Measurements from ENCODE around the gene PSD. TPM values are rescaled to one million over a fixed set of nuclear protein-coding genes. Genes with fewer than 3 reads are reported as not detected.

Gene PSD
- total and polyA plus RNA-seq, 9 of the 15 experiments (the other 6 are each of a cell fraction or from before 2014, with no cell fraction given) = 0.11 to 1.7 (median 0.54) TPM; not detected in 2

DNA sequence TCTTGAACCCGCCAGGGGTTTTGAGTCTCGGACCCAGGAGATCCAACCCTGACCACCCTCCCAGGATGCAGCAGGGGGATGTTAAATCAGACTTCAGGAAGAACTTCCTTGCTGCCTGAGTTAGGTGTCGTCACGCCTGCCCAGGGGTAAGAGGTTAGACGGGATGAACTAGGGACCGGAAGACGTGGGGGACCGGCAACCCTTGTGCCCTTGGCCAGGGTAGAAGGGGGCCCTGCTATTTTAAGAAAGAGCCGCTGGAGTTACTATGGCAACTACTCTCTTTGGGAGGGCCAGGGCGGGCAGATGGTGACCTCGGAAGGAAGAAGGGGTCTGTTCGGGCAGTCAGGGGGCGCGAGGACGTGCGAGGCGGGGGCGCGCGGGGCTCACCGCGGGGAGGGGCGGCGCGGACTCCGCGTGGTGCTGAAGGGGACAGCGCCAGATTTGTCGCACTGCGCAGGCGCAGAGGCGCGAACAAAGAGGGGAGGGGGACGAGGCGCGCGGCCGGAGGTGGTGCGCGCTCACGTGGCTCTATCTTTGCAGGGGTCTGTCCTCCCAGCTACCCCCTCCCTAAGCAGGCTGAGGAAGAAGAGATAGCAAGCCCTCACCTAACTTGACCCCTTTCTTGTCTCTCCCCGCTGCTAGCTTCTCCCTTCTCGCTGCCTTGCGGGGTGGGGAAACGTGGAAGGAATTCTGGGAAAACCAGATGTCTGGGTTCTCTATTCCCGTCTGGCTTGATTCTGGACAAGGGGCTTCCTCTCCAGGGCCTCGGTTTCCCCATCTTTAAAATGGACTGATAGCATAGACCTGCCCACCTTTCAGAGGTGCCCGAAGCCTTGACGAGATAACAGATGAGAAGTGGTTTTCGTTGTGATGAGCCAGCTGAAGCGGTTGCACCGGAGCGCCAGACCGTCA lies 940 bp upstream of the PSD start (continued):
- TF ChIP-seq NR2C2 (CRISPR knock-in tag; IDR thresholded peaks at IDR 0.05) (no peak), NR2C2 (tag; IDR thresholded peaks at IDR 0.05) (no peak), CREM (IDR thresholded peaks at IDR 0.05; ENCODE audit: low read depth) (no peak), JUNB (CRISPR knock-in tag; conservative IDR thresholded peaks at IDR 0.05) (no peak), NRF1 (conservative IDR thresholded peaks at IDR 0.05 in 1 of 2, IDR thresholded peaks at IDR 0.05 in 1 of 2) (peak; percentile 94 to 95), U2AF2 (optimal IDR thresholded peaks at IDR 0.05; ENCODE audit: low read depth, low read length) (no peak), SPI1 (IDR thresholded peaks at IDR 0.05; ENCODE audit: borderline replicate concordance, low read depth, low read length) (no peak), ZNF239 (CRISPR knock-in tag; IDR thresholded peaks at IDR 0.05) (no peak), ZBTB17 (CRISPR knock-in tag; IDR thresholded peaks at IDR 0.05) (peak; percentile 17; the same call in 1 of the 2 replicates), CHCHD3 (CRISPR knock-in tag; IDR thresholded peaks at IDR 0.05) (no peak), BRD9 (IDR thresholded peaks at IDR 0.05; ENCODE audit: low read depth, partially characterized antibody) (no peak), XRCC5 (IDR thresholded peaks at IDR 0.05; ENCODE audit: low read depth, low read length) (no peak), RFX1 (IDR thresholded peaks at IDR 0.05) (peak; percentile 60; the same call in 1 of the 2 replicates), RFX7 (CRISPR knock-in tag; IDR thresholded peaks at IDR 0.05) (no peak)
- TF ChIP-seq, protein P1, sequence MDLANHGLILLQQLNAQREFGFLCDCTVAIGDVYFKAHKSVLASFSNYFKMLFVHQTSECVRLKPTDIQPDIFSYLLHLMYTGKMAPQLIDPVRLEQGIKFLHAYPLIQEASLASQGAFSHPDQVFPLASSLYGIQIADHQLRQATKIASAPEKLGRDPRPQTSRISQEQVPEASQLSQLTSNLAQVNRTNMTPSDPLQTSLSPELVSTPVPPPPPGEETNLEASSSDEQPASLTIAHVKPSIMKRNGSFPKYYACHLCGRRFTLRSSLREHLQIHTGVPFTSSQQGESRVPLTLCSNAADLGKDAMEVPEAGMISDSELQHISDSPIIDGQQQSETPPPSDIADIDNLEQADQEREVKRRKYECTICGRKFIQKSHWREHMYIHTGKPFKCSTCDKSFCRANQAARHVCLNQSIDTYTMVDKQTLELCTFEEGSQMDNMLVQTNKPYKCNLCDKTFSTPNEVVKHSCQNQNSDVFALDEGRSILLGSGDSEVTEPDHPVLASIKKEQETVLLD (IDR thresholded peaks at IDR 0.05) = peak; percentile 89
- TF ChIP-seq, protein P2, sequence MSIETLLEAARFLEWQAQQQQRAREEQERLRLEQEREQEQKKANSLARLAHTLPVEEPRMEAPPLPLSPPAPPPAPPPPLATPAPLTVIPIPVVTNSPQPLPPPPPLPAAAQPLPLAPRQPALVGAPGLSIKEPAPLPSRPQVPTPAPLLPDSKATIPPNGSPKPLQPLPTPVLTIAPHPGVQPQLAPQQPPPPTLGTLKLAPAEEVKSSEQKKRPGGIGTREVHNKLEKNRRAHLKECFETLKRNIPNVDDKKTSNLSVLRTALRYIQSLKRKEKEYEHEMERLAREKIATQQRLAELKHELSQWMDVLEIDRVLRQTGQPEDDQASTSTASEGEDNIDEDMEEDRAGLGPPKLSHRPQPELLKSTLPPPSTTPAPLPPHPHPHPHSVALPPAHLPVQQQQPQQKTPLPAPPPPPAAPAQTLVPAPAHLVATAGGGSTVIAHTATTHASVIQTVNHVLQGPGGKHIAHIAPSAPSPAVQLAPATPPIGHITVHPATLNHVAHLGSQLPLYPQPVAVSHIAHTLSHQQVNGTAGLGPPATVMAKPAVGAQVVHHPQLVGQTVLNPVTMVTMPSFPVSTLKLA (conservative IDR thresholded peaks at IDR 0.05) = peak; percentile 55 to 72; a peak in 3 of 4 replicates
- TF ChIP-seq, protein P3, sequence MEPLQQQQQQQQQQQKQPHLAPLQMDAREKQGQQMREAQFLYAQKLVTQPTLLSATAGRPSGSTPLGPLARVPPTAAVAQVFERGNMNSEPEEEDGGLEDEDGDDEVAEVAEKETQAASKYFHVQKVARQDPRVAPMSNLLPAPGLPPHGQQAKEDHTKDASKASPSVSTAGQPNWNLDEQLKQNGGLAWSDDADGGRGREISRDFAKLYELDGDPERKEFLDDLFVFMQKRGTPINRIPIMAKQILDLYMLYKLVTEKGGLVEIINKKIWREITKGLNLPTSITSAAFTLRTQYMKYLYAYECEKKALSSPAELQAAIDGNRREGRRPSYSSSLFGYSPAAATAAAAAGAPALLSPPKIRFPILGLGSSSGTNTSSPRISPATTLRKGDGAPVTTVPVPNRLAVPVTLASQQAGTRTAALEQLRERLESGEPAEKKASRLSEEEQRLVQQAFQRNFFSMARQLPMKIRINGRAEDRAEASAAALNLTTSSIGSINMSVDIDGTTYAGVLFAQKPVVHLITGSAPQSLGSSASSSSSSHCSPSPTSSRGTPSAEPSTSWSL (CRISPR knock-in tag; IDR thresholded peaks at IDR 0.05; ENCODE audit: borderline replicate concordance) = no peak
- TF ChIP-seq, protein P4, sequence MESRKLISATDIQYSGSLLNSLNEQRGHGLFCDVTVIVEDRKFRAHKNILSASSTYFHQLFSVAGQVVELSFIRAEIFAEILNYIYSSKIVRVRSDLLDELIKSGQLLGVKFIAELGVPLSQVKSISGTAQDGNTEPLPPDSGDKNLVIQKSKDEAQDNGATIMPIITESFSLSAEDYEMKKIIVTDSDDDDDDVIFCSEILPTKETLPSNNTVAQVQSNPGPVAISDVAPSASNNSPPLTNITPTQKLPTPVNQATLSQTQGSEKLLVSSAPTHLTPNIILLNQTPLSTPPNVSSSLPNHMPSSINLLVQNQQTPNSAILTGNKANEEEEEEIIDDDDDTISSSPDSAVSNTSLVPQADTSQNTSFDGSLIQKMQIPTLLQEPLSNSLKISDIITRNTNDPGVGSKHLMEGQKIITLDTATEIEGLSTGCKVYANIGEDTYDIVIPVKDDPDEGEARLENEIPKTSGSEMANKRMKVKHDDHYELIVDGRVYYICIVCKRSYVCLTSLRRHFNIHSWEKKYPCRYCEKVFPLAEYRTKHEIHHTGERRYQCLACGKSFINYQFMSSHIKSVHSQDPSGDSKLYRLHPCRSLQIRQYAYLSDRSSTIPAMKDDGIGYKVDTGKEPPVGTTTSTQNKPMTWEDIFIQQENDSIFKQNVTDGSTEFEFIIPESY (CRISPR knock-in tag; IDR thresholded peaks at IDR 0.05) = 0 out of 2 replicates have a peak, but pooled peaks have one; percentile 23
- TF ChIP-seq, protein P5, sequence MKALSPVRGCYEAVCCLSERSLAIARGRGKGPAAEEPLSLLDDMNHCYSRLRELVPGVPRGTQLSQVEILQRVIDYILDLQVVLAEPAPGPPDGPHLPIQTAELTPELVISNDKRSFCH (CRISPR knock-in tag; IDR thresholded peaks at IDR 0.05) = no peak
- TF ChIP-seq, protein P5 (tag; IDR thresholded peaks at IDR 0.05) = 0 out of 2 replicates have a peak, but pooled peaks have one; percentile 32
